Stimulated activated CD4-positive, alpha-beta T cell treated with anti-CD3 and anti-CD28 coated beads, Interleukin-2, amount 100 ng/mL, for 24 hours (primary cell): Measurements from ENCODE around the gene TRMT10B.
"Not testable (repeated sequence)": the region's sequence is repeated elsewhere in the genome, so short reads cannot be mapped to it uniquely, and the experiment has no call there.

Experiments
- DNase-seq, 2 donors: peaks; one replicate each; pipeline ENCODE4 v3.0.0-alpha.2; 2020

The TRMT10B gene

DNA sequence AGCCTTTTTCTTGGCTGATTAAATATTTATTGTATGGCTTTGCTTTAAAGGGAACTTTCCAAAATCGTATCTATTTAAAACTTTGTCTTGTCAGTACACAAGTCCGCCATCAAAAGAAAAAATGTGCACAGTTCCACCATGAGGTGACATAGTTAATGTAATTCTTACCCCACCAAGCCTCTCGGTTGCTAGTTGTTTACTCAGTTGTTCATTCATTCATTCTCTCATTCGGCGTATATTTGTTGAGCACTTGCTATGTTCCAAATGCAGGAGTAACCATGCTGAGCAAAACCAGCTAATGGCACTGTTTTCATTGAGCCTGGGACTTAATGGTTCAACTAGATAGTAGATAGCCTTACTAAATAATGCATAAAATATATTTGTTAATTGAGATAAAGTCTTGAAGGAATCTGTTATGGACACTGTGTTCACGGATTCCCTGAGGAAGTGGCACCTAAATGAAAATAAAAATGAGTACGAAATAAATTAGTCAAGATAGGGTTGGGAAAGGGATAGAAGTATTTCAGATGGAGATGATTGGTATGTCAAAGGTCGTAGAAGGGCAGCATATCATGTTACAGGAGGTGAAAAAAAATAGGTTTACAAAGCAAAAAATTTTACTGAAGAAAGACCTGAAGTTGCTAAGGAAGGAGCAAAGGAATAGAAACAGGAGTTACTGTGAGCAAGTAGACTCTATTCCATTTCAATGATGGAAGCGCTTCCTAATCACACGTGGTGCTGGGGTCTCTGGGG is 48.5 kb downstream of the TRMT10B start:
- no peak for DNase-seq

DNA sequence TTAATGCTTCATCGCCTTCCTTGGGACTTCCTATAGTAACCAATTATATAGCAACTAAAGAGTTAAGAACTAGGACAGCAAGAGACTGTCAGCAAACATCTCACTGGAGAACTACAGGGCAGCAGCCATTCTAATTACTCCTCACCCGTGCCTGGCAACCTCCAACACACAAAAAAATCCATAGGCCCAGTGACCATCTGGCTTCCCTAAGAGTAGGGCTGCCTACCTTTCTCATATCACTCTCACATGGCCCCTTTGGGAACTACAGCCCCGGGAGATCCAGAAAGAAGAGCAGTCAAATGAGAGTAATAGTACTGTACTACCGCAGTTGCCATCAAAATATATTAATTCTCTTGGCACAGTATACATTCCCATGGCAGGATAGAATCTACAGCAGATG is 52.7 kb downstream of the TRMT10B start:
- DNase-seq, result no peak

DNA sequence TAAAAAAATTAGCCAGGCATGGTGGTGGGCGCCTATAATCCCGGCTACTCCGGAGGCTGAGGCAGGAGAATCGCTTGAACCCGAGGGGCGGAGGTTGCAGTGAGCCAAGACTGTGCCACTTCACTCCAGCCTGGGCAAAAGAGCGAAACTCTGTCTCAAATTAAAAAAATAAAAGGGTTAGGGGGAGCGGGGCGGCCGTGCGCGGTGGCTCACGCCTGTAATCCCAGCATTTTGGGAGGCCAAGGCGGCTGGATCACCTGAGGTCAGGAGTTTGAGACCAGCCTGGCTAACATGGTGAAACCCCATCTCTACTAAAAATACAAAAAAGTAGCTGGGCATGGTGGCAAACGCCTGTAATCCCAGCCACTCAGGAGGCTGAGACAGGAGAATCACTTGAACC is 56.1 kb downstream of the TRMT10B start:
- DNase-seq, result not testable (repeated sequence)

DNA sequence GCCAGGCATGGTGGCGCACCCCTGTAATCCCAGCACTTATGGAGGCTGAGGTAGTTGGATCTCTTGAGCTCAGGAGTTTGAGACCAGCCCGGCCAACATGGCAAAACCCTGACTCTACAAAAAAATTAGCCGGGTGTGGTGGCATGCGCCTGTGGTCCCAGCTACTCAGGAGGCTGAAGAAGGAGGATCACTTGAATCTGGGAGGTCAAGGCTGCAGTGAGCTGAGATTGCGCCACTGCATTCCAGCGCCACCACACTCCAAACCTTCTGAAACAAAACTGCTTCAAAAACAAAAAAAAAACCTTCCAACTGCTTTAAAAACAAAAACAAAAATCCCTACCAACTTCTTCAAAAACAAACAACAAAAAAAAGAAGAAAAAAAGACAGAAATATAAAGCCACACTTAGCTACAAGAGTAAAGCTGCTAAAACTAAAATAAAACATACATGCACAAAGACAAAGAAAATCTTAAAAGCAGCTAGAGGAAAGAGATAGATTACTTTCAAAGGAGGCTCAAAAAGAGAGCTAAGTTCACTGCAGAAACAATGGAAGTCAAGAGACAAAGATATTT is 58.4 kb downstream of the TRMT10B start:
- DNase-seq, result no peak

DNA sequence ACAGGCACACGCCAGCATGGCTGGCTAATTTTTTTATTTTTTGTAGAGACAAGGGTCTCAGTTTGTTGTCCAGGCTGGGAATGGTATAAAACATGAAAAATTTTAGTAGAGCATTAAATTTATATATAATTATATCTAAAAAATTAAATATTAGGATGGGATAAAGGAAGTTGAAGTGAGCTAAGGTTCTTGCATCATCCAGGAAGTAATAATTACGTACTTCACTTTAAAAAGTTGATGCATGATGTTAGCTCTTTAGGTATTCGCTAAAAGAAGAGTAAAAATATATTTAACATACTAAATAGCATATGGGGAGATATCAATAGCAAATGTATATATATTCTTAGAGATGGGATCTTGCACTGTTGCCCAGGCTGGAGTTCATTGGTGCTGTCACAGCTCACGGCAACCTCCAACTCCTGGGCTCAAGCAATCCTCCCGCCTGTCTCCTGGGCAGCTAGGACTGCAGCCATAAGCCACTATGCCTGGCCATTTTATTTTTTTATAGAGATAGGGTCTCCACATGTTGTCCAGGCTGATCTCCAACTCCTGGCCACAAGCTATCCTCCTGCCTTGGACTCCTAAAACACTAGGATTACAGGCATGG is 59.3 kb downstream of the TRMT10B start:
- no peak for DNase-seq

DNA sequence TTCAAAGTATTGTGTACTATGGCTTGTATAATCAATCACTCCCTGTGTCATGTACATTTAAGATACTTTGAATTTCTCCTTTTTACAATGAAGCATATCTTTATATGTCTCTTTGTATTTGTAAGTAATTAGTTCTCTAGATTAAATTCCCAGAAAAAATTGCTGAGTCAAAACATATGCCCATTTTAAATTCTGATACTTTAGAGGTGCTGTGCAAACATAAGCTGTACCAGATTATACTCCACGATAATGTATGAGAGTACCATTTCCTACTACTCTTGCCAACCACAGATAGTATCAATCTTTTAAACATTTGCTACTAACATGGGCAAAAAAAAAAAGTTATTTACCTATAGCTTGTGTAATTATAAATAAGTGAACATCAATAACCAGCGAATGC is 65.2 kb downstream of the TRMT10B start:
- no peak for DNase-seq

DNA sequence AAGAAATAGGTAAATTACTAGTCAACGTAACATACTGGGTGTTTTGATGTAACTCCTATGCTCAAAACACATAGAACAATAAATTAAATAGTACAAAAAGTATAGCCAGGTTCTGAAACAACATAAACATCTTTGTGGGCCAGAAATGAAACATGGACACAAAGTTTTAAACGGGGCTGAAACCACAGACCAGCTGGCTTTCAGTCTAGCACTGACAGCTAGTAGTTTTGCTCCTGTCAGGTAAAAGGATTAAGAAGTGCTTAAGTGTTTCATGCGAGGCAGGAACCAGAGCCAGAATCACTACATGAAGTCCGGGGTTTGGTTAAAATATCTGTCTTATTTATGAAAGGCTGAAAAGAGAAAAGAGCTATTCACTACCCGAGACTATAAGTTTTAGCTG is 66.5 kb downstream of the TRMT10B start:
- DNase-seq, result no peak

DNA sequence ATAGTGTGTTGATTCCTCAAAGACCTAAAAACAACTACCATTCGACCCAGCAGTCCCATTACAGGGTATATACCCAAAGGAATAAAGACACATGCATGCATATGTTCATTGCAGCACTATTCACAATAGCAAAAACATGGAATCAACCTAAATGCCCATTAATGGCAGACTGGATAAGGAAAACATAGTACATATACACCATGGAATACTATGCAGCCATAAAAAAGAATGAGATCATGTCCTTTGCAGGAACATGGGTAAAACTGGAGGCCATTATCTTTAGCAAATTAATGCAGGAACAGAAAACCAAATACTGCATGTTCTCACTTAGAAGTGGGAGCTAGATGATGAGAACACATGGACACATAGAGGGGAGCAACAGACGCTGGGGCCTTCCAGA is 71.6 kb downstream of the TRMT10B start:
- DNase-seq, result not testable (repeated sequence)

DNA sequence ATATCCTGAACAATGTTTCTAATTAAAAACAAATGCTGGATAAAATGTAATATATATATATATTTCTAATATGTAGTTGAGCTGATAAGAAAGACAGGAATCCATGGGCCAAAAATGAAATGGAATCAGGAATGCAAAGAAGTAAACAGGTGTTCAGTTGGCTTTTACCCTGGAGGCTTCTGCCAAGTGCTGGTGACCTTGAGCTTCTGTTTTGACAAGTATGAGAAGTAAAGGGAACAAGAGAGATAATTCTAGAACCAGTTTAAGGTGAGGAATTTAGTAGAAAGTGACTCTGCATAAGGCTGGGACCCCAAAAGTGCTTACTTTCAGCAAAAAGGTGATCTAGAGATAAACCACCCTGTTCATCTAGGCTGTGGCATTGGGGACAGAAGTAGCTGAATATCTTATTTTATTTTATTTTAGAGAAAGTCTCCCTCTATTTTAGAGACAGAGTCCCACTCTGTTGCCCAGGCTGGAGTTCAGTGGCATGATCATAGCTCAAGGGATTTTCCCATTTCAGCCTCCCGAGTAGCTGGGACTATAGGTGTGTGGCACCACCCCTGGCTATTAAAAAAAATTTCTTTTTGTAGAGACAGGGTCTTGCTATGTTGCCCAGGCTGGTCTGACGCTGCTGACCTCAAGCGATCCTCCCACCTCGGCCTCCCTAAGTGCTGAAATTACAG is 74.0 kb downstream of the TRMT10B start:
- DNase-seq, result no peak
